ENCODE results near the gene PALLD.

DNA sequence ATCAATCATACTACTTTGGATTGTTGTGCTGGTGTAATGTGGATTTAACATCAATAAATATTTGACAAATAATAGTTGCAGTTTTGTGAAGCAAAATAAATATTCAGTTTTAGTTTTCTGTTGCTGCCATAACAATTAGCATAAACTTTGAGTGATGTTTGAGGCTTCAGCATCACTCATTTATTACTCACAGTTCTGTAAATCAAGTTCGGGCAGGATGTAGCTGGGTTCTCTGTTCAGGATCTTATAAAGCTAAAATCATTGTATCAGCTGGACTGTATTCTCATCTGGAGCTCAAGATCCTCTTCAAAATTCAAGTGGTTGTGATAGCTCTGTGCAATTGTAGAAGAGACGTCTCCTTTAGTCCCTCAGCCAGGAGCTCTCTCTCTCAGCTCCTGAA, 431.5 kb downstream of the PALLD start:
- TF ChIP-seq, protein P1, sequence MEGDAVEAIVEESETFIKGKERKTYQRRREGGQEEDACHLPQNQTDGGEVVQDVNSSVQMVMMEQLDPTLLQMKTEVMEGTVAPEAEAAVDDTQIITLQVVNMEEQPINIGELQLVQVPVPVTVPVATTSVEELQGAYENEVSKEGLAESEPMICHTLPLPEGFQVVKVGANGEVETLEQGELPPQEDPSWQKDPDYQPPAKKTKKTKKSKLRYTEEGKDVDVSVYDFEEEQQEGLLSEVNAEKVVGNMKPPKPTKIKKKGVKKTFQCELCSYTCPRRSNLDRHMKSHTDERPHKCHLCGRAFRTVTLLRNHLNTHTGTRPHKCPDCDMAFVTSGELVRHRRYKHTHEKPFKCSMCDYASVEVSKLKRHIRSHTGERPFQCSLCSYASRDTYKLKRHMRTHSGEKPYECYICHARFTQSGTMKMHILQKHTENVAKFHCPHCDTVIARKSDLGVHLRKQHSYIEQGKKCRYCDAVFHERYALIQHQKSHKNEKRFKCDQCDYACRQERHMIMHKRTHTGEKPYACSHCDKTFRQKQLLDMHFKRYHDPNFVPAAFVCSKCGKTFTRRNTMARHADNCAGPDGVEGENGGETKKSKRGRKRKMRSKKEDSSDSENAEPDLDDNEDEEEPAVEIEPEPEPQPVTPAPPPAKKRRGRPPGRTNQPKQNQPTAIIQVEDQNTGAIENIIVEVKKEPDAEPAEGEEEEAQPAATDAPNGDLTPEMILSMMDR (IDR thresholded peaks at IDR 0.05): no peak
- TF ChIP-seq POLR2A (IDR thresholded peaks at IDR 0.05): no peak

All from testis (tissue), 2 donors.